D721Med (cell line): ENCODE results near the gene EIF2B5.
"Not testable (repeated sequence)": the region's sequence is repeated elsewhere in the genome, so short reads cannot be mapped to it uniquely, and the experiment has no call there.

Experiments
- DNase-seq: peaks from one replicate; pipeline ENCODE4 v3.0.0; 2011; ENCODE audit warnings: low spot score; ENCODE audit not compliant: insufficient read length
- FAIRE-seq: peaks from 2 replicates; lab custom pipeline; 2011; peaks lifted over from hg19 to GRCh38; lab: Jason Lieb, UNC
- TF ChIP-seq, protein P1 (sequence below): IDR thresholded peaks from 2 replicates; pipeline ENCODE4 v1.5.1; 2012; ENCODE audit warnings: mild to moderate bottlenecking, control low read depth; ENCODE audit not compliant: insufficient read depth; ENCODE audit errors: missing control alignments

Gene EIF2B5

DNA sequence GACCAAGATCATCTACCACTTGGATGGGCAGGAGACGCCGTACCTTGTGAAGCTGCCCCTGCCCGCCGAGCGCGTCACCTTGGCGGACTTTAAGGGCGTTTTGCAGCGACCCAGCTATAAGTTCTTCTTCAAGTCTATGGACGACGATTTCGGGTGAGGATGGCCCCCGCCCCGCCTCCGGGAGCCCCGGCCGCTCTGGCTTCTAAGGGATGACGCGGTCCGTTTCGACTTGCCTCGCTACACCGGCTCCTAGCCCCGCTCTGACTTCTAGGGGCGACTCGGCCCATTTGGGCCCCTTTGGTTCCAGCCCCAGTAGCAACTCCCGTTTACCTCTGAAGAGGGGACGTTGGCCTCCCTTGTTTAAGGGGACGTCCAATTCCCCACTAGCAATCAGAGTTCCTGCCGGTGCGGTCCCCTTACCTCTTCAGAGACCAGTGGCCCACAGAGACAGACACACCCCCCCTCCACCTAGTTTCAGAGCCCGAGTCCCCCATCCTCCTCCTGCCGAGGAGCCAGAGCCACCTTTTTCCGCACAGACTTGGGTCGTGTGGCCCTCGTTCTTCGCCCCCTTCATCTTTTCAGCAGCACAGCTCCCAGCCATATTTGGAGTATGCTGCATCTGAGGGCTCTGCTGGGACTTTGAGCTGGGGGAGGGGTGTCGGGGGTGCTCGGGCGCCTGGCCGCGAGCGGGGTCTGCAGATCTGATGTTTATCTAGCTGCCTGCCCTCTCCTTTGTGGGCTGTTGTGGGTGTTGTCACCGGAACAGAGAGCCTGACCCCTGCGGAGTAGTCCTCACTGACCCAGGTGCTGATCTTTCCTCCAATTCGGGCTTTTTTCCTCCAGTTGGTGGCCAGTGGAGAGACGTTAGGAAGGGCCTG lies 20.7 kb downstream of the EIF2B5 start:
- TF ChIP-seq, protein P1, sequence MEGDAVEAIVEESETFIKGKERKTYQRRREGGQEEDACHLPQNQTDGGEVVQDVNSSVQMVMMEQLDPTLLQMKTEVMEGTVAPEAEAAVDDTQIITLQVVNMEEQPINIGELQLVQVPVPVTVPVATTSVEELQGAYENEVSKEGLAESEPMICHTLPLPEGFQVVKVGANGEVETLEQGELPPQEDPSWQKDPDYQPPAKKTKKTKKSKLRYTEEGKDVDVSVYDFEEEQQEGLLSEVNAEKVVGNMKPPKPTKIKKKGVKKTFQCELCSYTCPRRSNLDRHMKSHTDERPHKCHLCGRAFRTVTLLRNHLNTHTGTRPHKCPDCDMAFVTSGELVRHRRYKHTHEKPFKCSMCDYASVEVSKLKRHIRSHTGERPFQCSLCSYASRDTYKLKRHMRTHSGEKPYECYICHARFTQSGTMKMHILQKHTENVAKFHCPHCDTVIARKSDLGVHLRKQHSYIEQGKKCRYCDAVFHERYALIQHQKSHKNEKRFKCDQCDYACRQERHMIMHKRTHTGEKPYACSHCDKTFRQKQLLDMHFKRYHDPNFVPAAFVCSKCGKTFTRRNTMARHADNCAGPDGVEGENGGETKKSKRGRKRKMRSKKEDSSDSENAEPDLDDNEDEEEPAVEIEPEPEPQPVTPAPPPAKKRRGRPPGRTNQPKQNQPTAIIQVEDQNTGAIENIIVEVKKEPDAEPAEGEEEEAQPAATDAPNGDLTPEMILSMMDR = no peak
- FAIRE-seq (no peak), DNase-seq (no peak)

DNA sequence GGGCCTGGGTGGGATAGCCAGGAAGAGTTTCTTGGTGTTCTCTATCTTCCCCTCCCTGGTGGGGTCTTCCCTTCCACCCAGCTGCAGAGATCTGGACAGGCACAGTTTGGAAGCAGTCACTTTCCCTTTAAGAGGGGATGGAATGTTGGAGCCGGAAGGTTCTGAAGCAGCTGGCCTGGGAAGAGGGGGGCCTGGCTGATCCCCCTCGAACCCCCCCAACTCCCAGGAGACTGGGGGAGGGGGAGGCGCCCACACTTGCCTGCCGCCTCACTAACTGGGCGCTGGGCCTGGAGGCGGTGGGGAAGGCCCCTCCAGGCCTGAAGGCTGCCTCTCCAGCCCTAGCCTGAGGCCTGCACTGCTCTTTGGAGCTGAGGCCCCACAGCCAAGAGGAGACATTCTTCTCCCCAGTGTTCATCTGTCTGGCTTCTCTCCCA lies 21.4 kb downstream of the EIF2B5 start:
- DNase-seq = peak; percentile 68
- FAIRE-seq = no peak
- TF ChIP-seq, protein P1 = no peak

DNA sequence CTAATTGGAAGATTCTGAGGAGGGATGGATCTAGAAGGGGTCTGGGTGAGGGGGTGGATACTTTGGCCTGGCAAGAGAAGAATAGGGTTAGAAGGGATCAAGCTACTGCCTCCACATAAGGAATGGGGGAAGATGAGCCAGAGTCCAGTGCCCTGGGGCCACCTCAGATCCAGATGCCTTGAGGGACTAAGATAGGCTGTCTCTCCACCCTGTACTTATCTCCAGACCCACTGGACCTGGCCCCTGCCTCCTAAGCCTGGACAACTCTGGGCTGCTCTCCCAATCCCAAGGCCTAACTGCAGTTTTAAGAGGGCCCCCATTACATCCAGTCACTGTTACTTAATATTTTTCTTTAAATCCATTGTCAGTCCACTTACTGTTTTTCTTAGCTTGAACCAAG lies 22.0 kb downstream of the EIF2B5 start:
- TF ChIP-seq, protein P1 = no peak
- DNase-seq = no peak
- no peak for FAIRE-seq

DNA sequence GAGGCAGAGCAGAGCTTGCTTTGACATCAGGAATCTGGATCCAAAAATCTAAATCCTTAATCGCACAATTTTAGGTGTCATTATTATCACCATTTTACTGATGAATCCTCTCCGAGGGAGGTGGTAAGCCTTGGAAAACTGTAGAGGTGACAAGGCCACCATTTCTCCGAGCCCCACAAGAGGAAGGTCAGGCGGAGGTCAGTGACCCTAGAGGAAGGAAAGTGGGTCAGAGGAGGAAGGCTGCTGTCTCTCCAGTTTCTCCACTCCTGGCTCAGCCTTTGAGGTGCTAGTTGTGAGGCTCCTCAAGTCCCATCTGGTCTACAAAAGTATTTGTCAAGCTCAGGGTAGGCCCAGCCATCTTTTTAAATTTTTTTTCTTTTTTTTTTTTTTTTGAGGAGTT lies 23.2 kb downstream of the EIF2B5 start:
- DNase-seq = no peak
- TF ChIP-seq, protein P1 = no peak
- no peak for FAIRE-seq

DNA sequence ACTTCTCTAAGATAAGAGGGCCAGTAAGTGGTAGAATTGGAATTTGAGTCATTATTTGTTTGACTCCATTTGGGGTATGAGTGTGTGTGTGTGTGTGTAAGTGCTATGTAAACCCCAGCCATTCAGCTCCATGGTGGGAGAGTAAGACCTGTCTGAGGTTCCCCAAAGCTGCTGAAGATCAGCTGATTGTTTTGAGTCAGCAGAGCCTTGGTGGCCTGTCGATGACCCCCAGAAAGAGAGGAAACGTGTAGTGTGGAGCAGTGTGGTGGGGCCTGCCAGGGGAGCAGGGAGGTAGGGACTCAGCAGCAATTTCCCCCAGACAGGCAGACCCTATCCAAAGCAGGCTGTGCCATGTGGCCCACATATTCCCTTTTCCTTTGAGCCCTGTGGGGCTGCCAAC lies 25.3 kb downstream of the EIF2B5 start:
- FAIRE-seq (no peak), DNase-seq (no peak)
- TF ChIP-seq, protein P1 = no peak

DNA sequence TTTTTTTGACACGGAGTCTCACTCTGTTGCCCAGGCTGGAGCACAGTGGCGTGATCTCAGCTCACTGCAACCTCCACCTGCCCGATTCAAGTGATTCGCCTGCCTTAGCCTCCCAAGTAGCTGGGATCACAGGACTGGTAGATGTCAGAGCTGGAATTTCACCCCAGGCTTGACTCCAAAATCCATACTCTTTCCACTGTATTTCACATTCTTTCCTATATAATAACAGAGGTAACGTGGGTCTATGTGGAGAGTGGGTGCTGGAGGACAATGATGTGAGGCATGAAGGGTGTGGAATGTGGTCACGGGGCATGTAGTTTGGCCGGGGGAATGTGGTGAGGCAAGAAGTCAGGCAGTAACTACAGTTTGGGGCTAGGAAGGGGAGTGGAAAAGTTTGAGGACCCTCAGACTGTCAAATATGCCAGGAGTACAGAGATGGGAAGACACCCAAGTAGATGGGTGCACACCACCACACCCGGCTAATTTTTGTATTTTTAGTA lies 27.5 kb downstream of the EIF2B5 start:
- not testable (repeated sequence) for DNase-seq, FAIRE-seq

DNA sequence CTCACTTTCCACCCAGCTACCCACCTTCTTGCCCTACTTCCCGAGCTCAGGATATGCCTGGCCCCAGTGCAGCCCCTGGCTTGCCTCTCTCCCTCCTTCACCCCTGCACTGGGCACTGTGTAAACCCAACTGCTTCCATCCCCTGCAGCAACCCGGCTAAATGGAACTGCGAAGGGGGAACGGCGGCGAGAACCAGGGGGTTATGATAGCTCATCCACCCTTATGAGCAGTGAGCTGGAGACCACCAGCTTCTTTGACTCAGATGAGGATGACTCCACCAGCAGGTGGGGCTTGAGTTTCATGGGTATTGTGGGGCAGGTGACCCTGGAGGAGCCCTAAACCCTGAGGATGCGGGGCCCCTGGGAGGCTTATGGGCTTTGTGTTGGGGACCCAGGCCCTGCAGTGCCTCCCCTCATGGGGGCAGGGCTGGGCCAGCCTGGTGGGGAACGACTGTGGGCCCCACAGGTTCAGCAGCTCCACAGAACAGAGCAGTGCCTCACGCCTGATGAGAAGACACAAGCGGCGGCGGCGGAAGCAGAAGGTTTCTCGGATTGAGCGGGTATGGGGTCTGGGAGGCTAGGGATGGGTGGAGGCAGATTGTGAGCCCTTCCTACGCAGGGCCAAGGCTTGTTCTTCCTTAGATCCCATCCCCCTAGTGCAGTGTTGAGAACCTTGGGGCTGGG lies 29.6 kb downstream of the EIF2B5 start:
- FAIRE-seq = no peak
- no peak for DNase-seq
- TF ChIP-seq, protein P1 = no peak
